ENCODE measurements around the gene PTGER4.

PTGER4 gene

GRCh38 chr5:40648150-40648549 lies 31.6 kb upstream of the PTGER4 start:
- DNase-seq (ENCODE audit: low spot score), result no peak

GRCh38 chr5:40649463-40650030 lies 30.2 kb upstream of the PTGER4 start:
- no peak for TF ChIP-seq CTCF (IDR thresholded peaks at IDR 0.05; ENCODE audit: borderline replicate concordance, control extremely low read depth, extremely low read depth, insufficient read depth, missing control alignments)
- in situ Hi-C loops (cut with MboI; ENCODE audit: low sequenced_read_pairs, unreplicated experiment), result no loop called here
- DNase-seq (ENCODE audit: low spot score), result no peak

More at GRCh38 chr5:40648150-40648549, 31.6 kb upstream of the PTGER4 start:
- TF ChIP-seq CTCF (IDR thresholded peaks at IDR 0.05; ENCODE audit: borderline replicate concordance, control extremely low read depth, extremely low read depth, insufficient read depth, missing control alignments), result no peak
- in situ Hi-C loops (cut with MboI; ENCODE audit: low sequenced_read_pairs, unreplicated experiment), result no loop called here

- in situ Hi-C loops (cut with MboI; ENCODE audit: low sequenced_read_pairs, unreplicated experiment), result no loop called here
- no peak for TF ChIP-seq CTCF (IDR thresholded peaks at IDR 0.05; ENCODE audit: borderline replicate concordance, control extremely low read depth, extremely low read depth, insufficient read depth, missing control alignments)
Measured at GRCh38 chr5:40651201-40651600, 28.5 kb upstream of the PTGER4 start.

GRCh38 chr5:40652441-40653220 lies 27.1 kb upstream of the PTGER4 start:
- DNase-seq (ENCODE audit: low spot score), result no peak
- TF ChIP-seq CTCF (IDR thresholded peaks at IDR 0.05; ENCODE audit: borderline replicate concordance, control extremely low read depth, extremely low read depth, insufficient read depth, missing control alignments), result no peak
- in situ Hi-C loops (cut with MboI; ENCODE audit: low sequenced_read_pairs, unreplicated experiment), result no loop called here

More at GRCh38 chr5:40651201-40651600, 28.5 kb upstream of the PTGER4 start:
- no peak for DNase-seq (ENCODE audit: low spot score)

- in situ Hi-C loops (cut with MboI; ENCODE audit: low sequenced_read_pairs, unreplicated experiment), result no loop called here
- no peak for DNase-seq (ENCODE audit: low spot score)
- no peak for TF ChIP-seq CTCF (IDR thresholded peaks at IDR 0.05; ENCODE audit: borderline replicate concordance, control extremely low read depth, extremely low read depth, insufficient read depth, missing control alignments)
Measured at GRCh38 chr5:40653221-40654022, 26.3 kb upstream of the PTGER4 start.

GRCh38 chr5:40654377-40654991 lies 25.2 kb upstream of the PTGER4 start:
- no peak for DNase-seq (ENCODE audit: low spot score)
- no peak for TF ChIP-seq CTCF (IDR thresholded peaks at IDR 0.05; ENCODE audit: borderline replicate concordance, control extremely low read depth, extremely low read depth, insufficient read depth, missing control alignments)
- in situ Hi-C loops (cut with MboI; ENCODE audit: low sequenced_read_pairs, unreplicated experiment), result no loop called here

Data from GM13976 (cell line).